Mesodermal cell (in vitro differentiated cells): ENCODE data around the gene ZIC2.
"Not testable (repeated sequence)": the region's sequence is repeated elsewhere in the genome, so short reads cannot be mapped to it uniquely, and the experiment has no call there.

Experiments
- H3K27ac ChIP-seq: 2 replicates; pipeline ENCODE4 v1.7.0; 2013; ENCODE audit warnings: mild to moderate bottlenecking, low read depth, low read length, moderate library complexity; ENCODE audit not compliant: severe bottlenecking
- H3K36me3 ChIP-seq: 2 replicates; pipeline ENCODE4 v1.7.1; 2013; ENCODE audit warnings: mild to moderate bottlenecking, low read length, moderate library complexity; ENCODE audit not compliant: control insufficient read depth, insufficient read depth
- H3K4me1 ChIP-seq: one replicate; pipeline ENCODE4 v1.7.1; 2013; ENCODE audit warnings: mild to moderate bottlenecking, low read length; ENCODE audit not compliant: insufficient read depth, control insufficient read depth, poor library complexity, severe bottlenecking
- H3K4me3 ChIP-seq: 2 replicates; pipeline ENCODE4 v1.7.0; 2013; ENCODE audit warnings: low read length, control low read depth, mild to moderate bottlenecking; ENCODE audit not compliant: insufficient read depth, poor library complexity, severe bottlenecking; ENCODE audit errors: extremely low read depth
- H3K9me3 ChIP-seq: 2 replicates; pipeline ENCODE4 v1.7.1; 2013; ENCODE audit warnings: mild to moderate bottlenecking, low read length, moderate library complexity; ENCODE audit not compliant: control insufficient read depth
- WGBS, 2 experiments: methylation state at CpG; one replicate each; pipeline ENCODE4 v1.1.5; 2013; ENCODE audit warnings: missing lambda C conversion rate in 2 of 2; ENCODE audit not compliant: insufficient coverage in 2 of 2; 5-methylcytosine and 5-hydroxymethylcytosine counted together

ZIC2 gene

GRCh38 chr13:100032642-100033041, 51.1 kb downstream of the ZIC2 start:
- not testable (repeated sequence) for H3K36me3 ChIP-seq, H3K4me3 ChIP-seq, H3K27ac ChIP-seq, H3K9me3 ChIP-seq, H3K4me1 ChIP-seq
- WGBS, 2 experiments, result 93 to 95% methylated on average over 6 of the region's 9 CpGs

DNA sequence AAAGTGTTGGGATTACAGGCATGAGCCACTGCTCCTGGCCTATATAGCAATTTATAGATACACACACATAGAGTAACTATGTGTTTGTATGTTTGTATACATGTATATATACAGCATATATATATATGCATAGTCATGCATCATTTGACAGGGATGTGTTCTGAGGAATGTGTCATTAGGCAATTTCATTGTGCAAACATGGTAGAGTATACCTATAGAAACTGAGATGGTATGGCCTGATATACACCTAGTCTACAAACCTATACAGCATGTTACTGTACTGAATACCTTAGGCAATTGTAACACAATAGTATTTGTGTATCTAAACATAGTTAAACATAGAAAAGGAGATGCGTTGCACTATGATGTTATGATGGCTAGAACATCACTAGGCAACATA, 54.4 kb downstream of the ZIC2 start:
- Histone ChIP-seq H3K27ac (no peak overlapping the region), H3K4me3 (no peak overlapping the region), H3K36me3 (no peaks in the 10 kb centered on the region), H3K4me1 (peaks cover 9% of the 10 kb centered on the region), H3K9me3 (no peaks in the 10 kb centered on the region)
- no CpG with 5 or more reads among the region's 1 CpG for WGBS, 2 experiments
